HFF-Myc (cell line): Measurements from ENCODE around the gene RASSF6.

Source experiments
- DNase-seq: peaks from one replicate; pipeline ENCODE4 v3.0.0-alpha.2; 2011; ENCODE audit warnings: low read depth; ENCODE audit errors: extremely low read depth
- H3K4me3 ChIP-seq: replicated peaks from 2 replicates; pipeline ENCODE4 v1.5.1; 2011; ENCODE audit warnings: low read depth, mild to moderate bottlenecking, control low read depth, low read length
- TF ChIP-seq, protein P1 (sequence below): IDR thresholded peaks from 2 replicates; pipeline ENCODE4 v1.5.1; 2012; ENCODE audit warnings: mild to moderate bottlenecking, low read depth, low read length, control low read depth; ENCODE audit errors: missing control alignments

RASSF6 gene

DNA sequence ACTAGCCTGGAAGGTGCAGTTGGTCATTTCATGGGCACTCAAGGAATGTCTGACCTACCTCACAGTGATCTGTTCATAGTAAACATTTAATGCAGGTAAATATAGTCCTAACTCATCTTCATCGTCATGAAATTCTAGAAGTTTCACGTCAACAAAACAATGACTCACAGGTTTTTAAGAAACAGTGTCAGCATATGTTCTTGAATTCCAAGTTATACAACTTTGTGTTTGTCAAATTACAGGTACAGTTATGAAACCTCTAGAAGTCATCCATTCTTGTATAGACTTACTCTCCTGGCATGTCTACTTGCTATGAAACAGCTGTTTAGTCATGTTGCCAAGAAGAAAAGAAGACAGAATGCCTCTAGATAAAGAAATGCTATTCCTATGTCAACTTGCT is 92.1 kb downstream of the RASSF6 start:
- TF ChIP-seq, protein P1, sequence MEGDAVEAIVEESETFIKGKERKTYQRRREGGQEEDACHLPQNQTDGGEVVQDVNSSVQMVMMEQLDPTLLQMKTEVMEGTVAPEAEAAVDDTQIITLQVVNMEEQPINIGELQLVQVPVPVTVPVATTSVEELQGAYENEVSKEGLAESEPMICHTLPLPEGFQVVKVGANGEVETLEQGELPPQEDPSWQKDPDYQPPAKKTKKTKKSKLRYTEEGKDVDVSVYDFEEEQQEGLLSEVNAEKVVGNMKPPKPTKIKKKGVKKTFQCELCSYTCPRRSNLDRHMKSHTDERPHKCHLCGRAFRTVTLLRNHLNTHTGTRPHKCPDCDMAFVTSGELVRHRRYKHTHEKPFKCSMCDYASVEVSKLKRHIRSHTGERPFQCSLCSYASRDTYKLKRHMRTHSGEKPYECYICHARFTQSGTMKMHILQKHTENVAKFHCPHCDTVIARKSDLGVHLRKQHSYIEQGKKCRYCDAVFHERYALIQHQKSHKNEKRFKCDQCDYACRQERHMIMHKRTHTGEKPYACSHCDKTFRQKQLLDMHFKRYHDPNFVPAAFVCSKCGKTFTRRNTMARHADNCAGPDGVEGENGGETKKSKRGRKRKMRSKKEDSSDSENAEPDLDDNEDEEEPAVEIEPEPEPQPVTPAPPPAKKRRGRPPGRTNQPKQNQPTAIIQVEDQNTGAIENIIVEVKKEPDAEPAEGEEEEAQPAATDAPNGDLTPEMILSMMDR, result no peak
- H3K4me3 ChIP-seq, result no peak overlapping the region
- no peak for DNase-seq

DNA sequence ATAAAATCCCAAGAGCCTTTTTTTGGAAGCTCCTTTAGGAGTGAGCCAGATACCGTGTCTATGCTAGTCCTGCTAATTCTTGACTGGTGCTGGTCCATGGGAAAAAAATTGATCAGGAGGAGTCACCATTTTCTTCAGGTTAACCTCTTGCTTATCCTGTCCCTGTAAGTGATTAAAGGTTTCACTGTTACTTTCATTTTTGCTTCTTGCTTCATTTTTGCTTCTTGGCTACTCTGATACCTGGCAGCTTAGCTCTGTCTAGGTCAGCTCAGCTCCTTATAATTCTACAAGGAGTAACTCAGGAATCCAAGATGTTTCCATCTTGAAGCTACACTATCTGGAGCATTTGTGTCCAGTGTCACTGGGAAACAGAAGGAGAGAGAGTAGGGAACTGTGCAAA is 93.0 kb downstream of the RASSF6 start:
- DNase-seq, result no peak
- TF ChIP-seq, protein P1, result no peak
- no peak overlapping the region for H3K4me3 ChIP-seq

DNA sequence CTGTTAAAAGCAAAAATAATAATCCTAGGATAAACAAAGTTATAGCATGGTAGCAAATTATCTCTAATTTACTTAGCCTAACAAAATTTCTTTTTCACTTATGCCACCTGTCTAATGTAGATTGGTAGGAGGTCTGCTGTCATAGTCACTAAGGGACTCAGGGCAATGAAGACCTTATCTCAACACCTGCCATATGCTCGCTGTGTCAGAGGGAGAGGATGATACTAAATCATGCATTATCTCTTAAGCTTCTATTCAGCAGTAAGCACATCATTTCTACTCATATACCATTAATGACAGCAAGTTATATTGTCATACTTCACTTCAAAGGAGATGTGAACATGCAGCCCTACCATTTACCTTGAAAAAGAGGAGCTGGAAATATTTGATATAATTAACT is 94.6 kb downstream of the RASSF6 start:
- TF ChIP-seq, protein P1, result no peak
- no peak for DNase-seq
- no peak overlapping the region for H3K4me3 ChIP-seq

DNA sequence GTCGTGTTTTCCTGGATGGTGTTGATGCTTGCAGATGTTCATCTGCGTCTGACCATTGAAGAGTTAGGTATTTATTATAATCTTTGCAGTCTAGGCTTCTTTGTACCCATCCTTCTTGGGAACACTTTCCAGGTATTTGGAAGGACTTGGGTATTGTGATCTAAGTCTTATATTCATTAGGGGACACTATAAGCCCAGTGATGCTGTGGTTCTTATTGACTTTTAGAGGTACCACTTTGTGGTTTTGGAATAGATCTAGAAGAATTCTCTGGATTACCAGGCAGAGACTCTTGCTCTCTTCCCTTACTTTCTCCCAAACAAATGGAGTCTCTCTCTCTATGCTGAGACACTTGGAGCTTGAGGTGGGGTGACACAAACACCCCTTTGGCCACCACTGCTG is 97.1 kb downstream of the RASSF6 start:
- no peak overlapping the region for H3K4me3 ChIP-seq
- TF ChIP-seq, protein P1, result no peak
- DNase-seq, result no peak
